PC-9 (cell line): ENCODE data around the gene TRAPPC8. TPM values are rescaled to one million over a fixed set of nuclear protein-coding genes. Genes with fewer than 3 reads are reported as not detected.

ENCODE experiments used
- BruUV-seq: library from RNA; stranded (reverse); fragments of 400-500 nt; replicated peaks from 2 replicates; lab custom pipeline; 2021; lab: Mats Ljungman, UMichigan
- CTCF ChIA-PET: fragments of 300-600 bp; sonication (Branson Sonifier 250); formaldehyde crosslinking; loops from one replicate; lab custom pipeline; 2022; ENCODE audit warnings: antibody characterized with exemption; lab: Charles Lee
- POLR2A ChIA-PET: fragments of 300-600 bp; sonication (Branson Sonifier 250); formaldehyde crosslinking; loops from one replicate; lab custom pipeline; 2022; ENCODE audit warnings: antibody characterized with exemption; ENCODE audit not compliant: unreplicated experiment; lab: Charles Lee
- DNase-seq, 2 experiments: peaks; one replicate each; pipeline versions ENCODE4 v3.0.0 to v3.0.0-alpha.2; 2015 to 2022; ENCODE audit warnings: mixed read lengths in 1 of 2
- H2AFZ ChIP-seq: fragments of 200-600 bp; sonication (generic); 2 replicates; pipeline ENCODE4 v1.8.1; 2017; ENCODE audit warnings: antibody characterized with exemption
- H3F3A ChIP-seq: fragments of 200-600 bp; sonication (generic); 2 replicates; pipeline ENCODE4 v1.8.1; 2017; ENCODE audit warnings: antibody characterized with exemption, mild to moderate bottlenecking, low read depth; ENCODE audit not compliant: insufficient read depth
- H3K27ac ChIP-seq: fragments of 200-600 bp; sonication (generic); 2 replicates; pipeline ENCODE4 v1.6.1; 2016; ENCODE audit warnings: mixed run types
- H3K27me3 ChIP-seq: fragments of 200-600 bp; sonication (generic); 2 replicates; pipeline ENCODE4 v1.6.1; 2016; ENCODE audit warnings: low read depth, mixed run types; ENCODE audit not compliant: insufficient read depth
- H3K36me3 ChIP-seq: fragments of 200-600 bp; sonication (generic); 2 replicates; pipeline ENCODE4 v1.6.1; 2016; ENCODE audit warnings: low read depth, mixed run types
- H3K4me1 ChIP-seq: fragments of 200-600 bp; sonication (generic); replicated peaks from 2 replicates; pipeline ENCODE4 v1.6.1; 2016; ENCODE audit warnings: mixed run types; ENCODE audit not compliant: insufficient read depth
- H3K4me2 ChIP-seq: fragments of 200-600 bp; sonication (generic); 2 replicates; pipeline ENCODE4 v1.6.1; 2017; ENCODE audit warnings: mixed run types
- H3K4me3 ChIP-seq: fragments of 200-600 bp; sonication (generic); 2 replicates; pipeline ENCODE4 v1.6.1; 2016; ENCODE audit warnings: mixed run types
- H3K79me2 ChIP-seq: fragments of 200-600 bp; sonication (generic); 2 replicates; pipeline ENCODE4 v1.6.1; 2017; ENCODE audit warnings: low read depth, mixed run types
- H3K9me2 ChIP-seq: fragments of 200-600 bp; sonication (generic); 2 replicates; pipeline ENCODE4 v1.8.1; 2017; ENCODE audit warnings: mild to moderate bottlenecking; ENCODE audit not compliant: insufficient read depth
- H3K9me3 ChIP-seq: fragments of 200-600 bp; sonication (generic); 2 replicates; pipeline ENCODE4 v1.8.1; 2016; ENCODE audit warnings: low read depth; ENCODE audit not compliant: insufficient read depth
- H4K20me1 ChIP-seq: fragments of 200-600 bp; sonication (generic); 2 replicates; pipeline ENCODE4 v1.8.1; 2017; ENCODE audit not compliant: insufficient read depth
- CTCF ChIP-seq: fragments of 200-600 bp; sonication (generic); conservative IDR thresholded peaks from 2 replicates; pipeline ENCODE4 v1.6.1; 2017; ENCODE audit warnings: mixed run types, antibody characterized with exemption, mild to moderate bottlenecking, moderate library complexity
- EZH2 ChIP-seq: fragments of 200-600 bp; sonication (generic); IDR thresholded peaks from 2 replicates; pipeline ENCODE4 v1.8.0; 2017; ENCODE audit warnings: antibody characterized with exemption, low read depth
- intact Hi-C: fragments of 100-400 bp; cut with micrococcal nuclease; formaldehyde crosslinking; loops from one replicate; pipeline ENCODE4 v1.10.0; 2022; ENCODE audit not compliant: unreplicated experiment
- total RNA-seq: library from RNA; stranded (reverse); gene quantifications from 2 replicates; pipeline ENCODE4 v1.2.3, GENCODE V29; 2021

Gene TRAPPC8
- total RNA-seq, 1 experiment from 2014 or later: 20.9 TPM

GRCh38 chr18:31880186-31880898, 62.6 kb downstream of the TRAPPC8 start:
- intact Hi-C loops: no loop called here
- Histone ChIP-seq H3K4me3 (no peak overlapping the region), H3K79me2 (no peaks in the 10 kb centered on the region), H3F3A (no peaks in the 10 kb centered on the region), H3K9me3 (no peaks in the 10 kb centered on the region), H2AFZ (no peak overlapping the region), H3K36me3 (no peaks in the 10 kb centered on the region), H3K9me2 (no peaks in the 10 kb centered on the region), H3K27ac (no peak overlapping the region), H3K4me1 (no peaks in the 10 kb centered on the region), H3K27me3 (no peaks in the 10 kb centered on the region), H3K4me2 (no peak overlapping the region), H4K20me1 (no peaks in the 10 kb centered on the region)
- BruUV-seq: no TSS peak
- no peak for DNase-seq
- ChIA-PET CTCF (no interaction called here), POLR2A (no interaction called here)
- no peak for TF ChIP-seq CTCF
- TF ChIP-seq EZH2: no peak

- Histone ChIP-seq H3K9me3 (no peaks in the 10 kb centered on the region), H3K36me3 (no peaks in the 10 kb centered on the region), H3K27me3 (no peaks in the 10 kb centered on the region), H2AFZ (no peak overlapping the region), H3K27ac (no peak overlapping the region), H3K4me1 (no peaks in the 10 kb centered on the region), H3K4me2 (no peak overlapping the region), H4K20me1 (no peaks in the 10 kb centered on the region), H3K4me3 (no peak overlapping the region), H3K9me2 (no peaks in the 10 kb centered on the region), H3F3A (no peaks in the 10 kb centered on the region), H3K79me2 (no peaks in the 10 kb centered on the region)
- TF ChIP-seq CTCF: no peak
- TF ChIP-seq EZH2: no peak
- DNase-seq: no peak
- CTCF ChIA-PET: no interaction called here
- BruUV-seq: no TSS peak
- intact Hi-C loops: no loop called here
- POLR2A ChIA-PET: no interaction called here
Measured at GRCh38 chr18:31878358-31878757, 64.6 kb downstream of the TRAPPC8 start.

- TF ChIP-seq CTCF: no peak
- no peak for TF ChIP-seq EZH2
- POLR2A ChIA-PET: no interaction called here
- BruUV-seq: no TSS peak
Measured at GRCh38 chr18:31877900-31878299, 65.0 kb downstream of the TRAPPC8 start.

More at GRCh38 chr18:31877900-31878299, 65.0 kb downstream of the TRAPPC8 start:
- CTCF ChIA-PET: no interaction called here
- no peak overlapping the region for H2AFZ ChIP-seq
- no peak overlapping the region for H3K4me3 ChIP-seq
- H3K27ac ChIP-seq: no peak overlapping the region
- H3K27me3 ChIP-seq: no peaks in the 10 kb centered on the region
- no peaks in the 10 kb centered on the region for H3K79me2 ChIP-seq
- no peak overlapping the region for H3K4me2 ChIP-seq
- H4K20me1 ChIP-seq: no peaks in the 10 kb centered on the region
- no peaks in the 10 kb centered on the region for H3F3A ChIP-seq
- no peaks in the 10 kb centered on the region for H3K4me1 ChIP-seq
- no peaks in the 10 kb centered on the region for H3K9me3 ChIP-seq
- no peaks in the 10 kb centered on the region for H3K36me3 ChIP-seq
- intact Hi-C loops: no loop called here
- H3K9me2 ChIP-seq: no peaks in the 10 kb centered on the region
- no peak for DNase-seq
